RWPE2 (cell line): ENCODE data around the gene SLC27A5.

ENCODE experiments used
- ATAC-seq: fragments of 200-7000 bp; cut with Tn5 transposase; 3 replicates; pipeline ENCODE4 v1.9.1; 2021; ENCODE audit warnings: low read depth
- DNase-seq: peaks from one replicate; pipeline ENCODE4 v3.0.0-alpha.2; 2020; ENCODE audit warnings: low spot score
- H3K27ac ChIP-seq: fragments of 450-650 bp; 2 replicates; pipeline ENCODE4 v1.5.1; 2017; ENCODE audit warnings: mild to moderate bottlenecking; ENCODE audit not compliant: poor library complexity, severe bottlenecking
- H3K27me3 ChIP-seq: fragments of 250-450 bp; sonication (Bioruptor Pico); 2 replicates; pipeline ENCODE4 v1.5.1; 2021; ENCODE audit warnings: mild to moderate bottlenecking, moderate library complexity; ENCODE audit not compliant: insufficient read depth, poor library complexity, severe bottlenecking
- H3K36me3 ChIP-seq: fragments of 250-450 bp; sonication (Bioruptor Pico); 2 replicates; pipeline ENCODE4 v1.5.1; 2020; ENCODE audit warnings: low read depth, mild to moderate bottlenecking, moderate library complexity
- H3K4me1 ChIP-seq: fragments of 250-450 bp; sonication (Bioruptor Pico); 2 replicates; pipeline ENCODE4 v1.5.1; 2021; ENCODE audit warnings: mild to moderate bottlenecking, moderate library complexity; ENCODE audit not compliant: insufficient read depth, poor library complexity, severe bottlenecking
- H3K4me3 ChIP-seq: fragments of 250-450 bp; sonication (Bioruptor Pico); 2 replicates; pipeline ENCODE4 v1.5.1; 2021; ENCODE audit warnings: mild to moderate bottlenecking, moderate library complexity; ENCODE audit not compliant: severe bottlenecking
- H3K9me3 ChIP-seq: fragments of 250-450 bp; sonication (Bioruptor Pico); 2 replicates; pipeline ENCODE4 v1.5.1; 2021; ENCODE audit warnings: mild to moderate bottlenecking, moderate library complexity; ENCODE audit not compliant: severe bottlenecking
- CTCF ChIP-seq: fragments of 450-650 bp; IDR thresholded peaks from one replicate; pipeline ENCODE4 v1.5.1; 2017; ENCODE audit warnings: mild to moderate bottlenecking, moderate library complexity; ENCODE audit not compliant: poor library complexity, severe bottlenecking

SLC27A5 gene

GRCh38 chr19:58538257-58539168 is 26.7 kb upstream of the SLC27A5 start:
- no peaks in the 10 kb centered on the region for H3K36me3 ChIP-seq
- H3K4me3 ChIP-seq = no peak overlapping the region
- ATAC-seq (peak; percentile 54; the same call in 2 of the 3 replicates), DNase-seq (no peak)
- no peak overlapping the region for H3K27ac ChIP-seq
- no peaks in the 10 kb centered on the region for H3K4me1 ChIP-seq
- no peak for TF ChIP-seq CTCF
- no peaks in the 10 kb centered on the region for H3K27me3 ChIP-seq
- H3K9me3 ChIP-seq = no peaks in the 10 kb centered on the region

GRCh38 chr19:58536852-58537798 is 25.3 kb upstream of the SLC27A5 start:
- ATAC-seq (peak; percentile 25; the same call in 2 of the 3 replicates), DNase-seq (no peak)
- H3K4me3 ChIP-seq = no peak overlapping the region

GRCh38 chr19:58535857-58536256 is 24.1 kb upstream of the SLC27A5 start:
- Histone ChIP-seq H3K4me3 (no peak overlapping the region), H3K27me3 (no peaks in the 10 kb centered on the region), H3K9me3 (no peaks in the 10 kb centered on the region), H3K36me3 (no peaks in the 10 kb centered on the region), H3K4me1 (no peaks in the 10 kb centered on the region), H3K27ac (no peak overlapping the region)
- ATAC-seq = no peak
- DNase-seq = no peak
- TF ChIP-seq CTCF = no peak

More at GRCh38 chr19:58536852-58537798, 25.3 kb upstream of the SLC27A5 start:
- Histone ChIP-seq H3K9me3 (no peaks in the 10 kb centered on the region), H3K36me3 (no peaks in the 10 kb centered on the region), H3K4me1 (no peaks in the 10 kb centered on the region), H3K27me3 (no peaks in the 10 kb centered on the region), H3K27ac (no peak overlapping the region)
- TF ChIP-seq CTCF = no peak

- no peaks in the 10 kb centered on the region for H3K36me3 ChIP-seq
- H3K4me3 ChIP-seq = no peak overlapping the region
- H3K27me3 ChIP-seq = no peaks in the 10 kb centered on the region
- no peaks in the 10 kb centered on the region for H3K9me3 ChIP-seq
- no peak for ATAC-seq
- H3K4me1 ChIP-seq = no peaks in the 10 kb centered on the region
- H3K27ac ChIP-seq = no peak overlapping the region
- no peak for TF ChIP-seq CTCF
- DNase-seq = no peak
These were observed 19.4 kb upstream of the SLC27A5 start for GRCh38 chr19:58531034-58531840.
